ENCODE measurements around the gene CRTC3. TPM values are rescaled to one million over a fixed set of nuclear protein-coding genes. Genes with fewer than 3 reads are reported as not detected.
A peak's percentile ranks its signal among the peaks of the same experiment; 100 is the strongest.

CRTC3 gene
- total RNA-seq, 3 donors from 2014 or later (not counting 1 experiment from before 2014, with no cell fraction given): 68.8 to 101 (median 92.4) TPM

- ATAC-seq (no peak), DNase-seq (no peak)
- H3K27ac Mint-ChIP-seq: peak overlapping the region in 1 of 2 donors; percentile 54
- intact Hi-C loops (cut with micrococcal nuclease): no loop called here
- H3K9me3 Mint-ChIP-seq: no peaks in the 10 kb centered on the region
- H3K27me3 Mint-ChIP-seq (ENCODE audit: low read depth in 2 of 2): peaks cover 36 to 44% of the 10 kb centered on the region in 2 donors
- TF ChIP-seq CTCF (IDR thresholded peaks at IDR 0.05): no peak
- H3K36me3 Mint-ChIP-seq: no peaks in the 10 kb centered on the region
- Histone ChIP-seq H3K27me3 (ENCODE audit: control insufficient read depth, insufficient read depth, low read length) (peaks cover 16% of the 10 kb centered on the region), H3K27ac (ENCODE audit: low read length) (no peak overlapping the region), H3K36me3 (ENCODE audit: control insufficient read depth, insufficient read depth, low read length) (no peaks in the 10 kb centered on the region), H3K4me3 (ENCODE audit: low read length) (peak overlapping the region; percentile 19), H3K9me3 (ENCODE audit: control insufficient read depth, insufficient read depth, low read length) (no peaks in the 10 kb centered on the region), H3K4me1 (ENCODE audit: control insufficient read depth, insufficient read depth, low read length) (peaks cover 40% of the 10 kb centered on the region)
- H3K4me3 Mint-ChIP-seq: peak overlapping the region; percentile 88
- H3K4me1 Mint-ChIP-seq: peaks cover 31 to 46% of the 10 kb centered on the region in 2 donors
- 50% methylated on average over 28 of the region's 28 CpGs for WGBS (ENCODE audit: insufficient coverage)
These were observed 135.0 kb downstream of the CRTC3 start for GRCh38 chr15:90664650-90665287.

GRCh38 chr15:90665288-90666134, 135.8 kb downstream of the CRTC3 start:
- H3K4me3 Mint-ChIP-seq: peak overlapping the region; percentile 88
- H3K27me3 ChIP-seq (ENCODE audit: control insufficient read depth, insufficient read depth, low read length): peaks cover 14% of the 10 kb centered on the region
- H3K36me3 Mint-ChIP-seq: no peaks in the 10 kb centered on the region
- H3K27ac ChIP-seq (ENCODE audit: low read length): peak overlapping the region; percentile 8
- no peaks in the 10 kb centered on the region for H3K36me3 ChIP-seq (ENCODE audit: control insufficient read depth, insufficient read depth, low read length)
- peaks cover 34 to 44% of the 10 kb centered on the region in 2 donors for H3K27me3 Mint-ChIP-seq (ENCODE audit: low read depth in 2 of 2)
- peaks cover 33% of the 10 kb centered on the region for H3K4me1 ChIP-seq (ENCODE audit: control insufficient read depth, insufficient read depth, low read length)
- intact Hi-C loops (cut with micrococcal nuclease): no loop called here
- ATAC-seq (peak; percentile 49 to 71 (median 66)), DNase-seq (peak; percentile 36 to 53)
- H3K9me3 ChIP-seq (ENCODE audit: control insufficient read depth, insufficient read depth, low read length): no peaks in the 10 kb centered on the region
- H3K4me3 ChIP-seq (ENCODE audit: low read length): peak overlapping the region; percentile 51
- peak overlapping the region in 1 of 2 donors; percentile 69 for H3K27ac Mint-ChIP-seq
- WGBS (ENCODE audit: insufficient coverage): 3% methylated on average over 75 of the region's 75 CpGs
- peaks cover 26 to 40% of the 10 kb centered on the region in 2 donors for H3K4me1 Mint-ChIP-seq
- TF ChIP-seq CTCF (IDR thresholded peaks at IDR 0.05): no peak
- H3K9me3 Mint-ChIP-seq: no peaks in the 10 kb centered on the region

- H3K9me3 Mint-ChIP-seq: no peaks in the 10 kb centered on the region
- no peaks in the 10 kb centered on the region for H3K36me3 ChIP-seq (ENCODE audit: control insufficient read depth, insufficient read depth, low read length)
- H3K4me1 ChIP-seq (ENCODE audit: control insufficient read depth, insufficient read depth, low read length): peaks cover 26% of the 10 kb centered on the region
- H3K4me1 Mint-ChIP-seq: peaks cover 17 to 32% of the 10 kb centered on the region in 2 donors
- no peak overlapping the region for H3K27ac ChIP-seq (ENCODE audit: low read length)
- DNase-seq (no peak), ATAC-seq (no peak)
- H3K4me3 Mint-ChIP-seq: peak overlapping the region; percentile 84
- 88% methylated on average over 14 of the region's 14 CpGs for WGBS (ENCODE audit: insufficient coverage)
- H3K9me3 ChIP-seq (ENCODE audit: control insufficient read depth, insufficient read depth, low read length): no peaks in the 10 kb centered on the region
- TF ChIP-seq CTCF (IDR thresholded peaks at IDR 0.05): no peak
- H3K27ac Mint-ChIP-seq: peak overlapping the region in 1 of 2 donors; percentile 69
- H3K36me3 Mint-ChIP-seq: no peaks in the 10 kb centered on the region
- intact Hi-C loops (cut with micrococcal nuclease): no loop called here
- H3K27me3 ChIP-seq (ENCODE audit: control insufficient read depth, insufficient read depth, low read length): peaks cover 14% of the 10 kb centered on the region
- peak overlapping the region; percentile 51 for H3K4me3 ChIP-seq (ENCODE audit: low read length)
- H3K27me3 Mint-ChIP-seq (ENCODE audit: low read depth in 2 of 2): peaks cover 36 to 46% of the 10 kb centered on the region in 2 donors
These were observed 136.6 kb downstream of the CRTC3 start for GRCh38 chr15:90666135-90666909.

All from natural killer cell (primary cell).